SU-DHL-6 (cell line): ENCODE data around the gene EVL.

Experiments
- CTCF ChIP-seq: fragments of 200-600 bp; sonication (generic); IDR thresholded peaks from one replicate; pipeline ENCODE4 v1.5.1; 2017; ENCODE audit warnings: antibody characterized with exemption, mild to moderate bottlenecking, low read length, moderate library complexity; ENCODE audit not compliant: insufficient read depth, poor library complexity, severe bottlenecking
- EZH2phosphoT487 ChIP-seq: fragments of 200-600 bp; sonication (generic), shearing (Covaris generic); conservative IDR thresholded peaks from 2 replicates; pipeline ENCODE4 v1.6.1; 2018; ENCODE audit warnings: mild to moderate bottlenecking, antibody characterized with exemption, low read length, moderate library complexity, mixed read lengths

- TF ChIP-seq CTCF, result no peak
- TF ChIP-seq EZH2phosphoT487, result no peak
These were observed 32.9 kb downstream of the EVL start for GRCh38 chr14:100098171-100098570.
